Calu3 (cell line): ENCODE data around the gene STBD1. TPM values are rescaled to one million over a fixed set of nuclear protein-coding genes. Genes with fewer than 3 reads are reported as not detected.

Experiments
- BruUV-seq: library from RNA; stranded (reverse); fragments of 400-500 nt; replicated peaks from 2 replicates; lab custom pipeline; 2021; lab: Mats Ljungman, UMichigan
- CTCF ChIA-PET: fragments of 300-600 bp; sonication (Branson Sonifier 250); formaldehyde crosslinking; loops from one replicate; lab custom pipeline; 2022; ENCODE audit warnings: antibody characterized with exemption; lab: Charles Lee
- DNase-seq: peaks from one replicate; pipeline ENCODE4 v3.0.0; 2022
- H3K27ac Mint-ChIP-seq: one replicate; pipeline ENCODE4 v1.8.0; 2022; ENCODE audit warnings: mixed read lengths; ENCODE audit not compliant: unreplicated experiment
- H3K27me3 Mint-ChIP-seq: one replicate; pipeline ENCODE4 v1.8.0; 2022; ENCODE audit warnings: mixed read lengths; ENCODE audit not compliant: unreplicated experiment
- H3K36me3 Mint-ChIP-seq: one replicate; pipeline ENCODE4 v1.8.0; 2022; ENCODE audit warnings: mild to moderate bottlenecking, moderate library complexity, mixed read lengths; ENCODE audit not compliant: insufficient read depth, unreplicated experiment
- H3K4me1 Mint-ChIP-seq: one replicate; pipeline ENCODE4 v1.8.0; 2022; ENCODE audit warnings: mild to moderate bottlenecking, low read depth, mixed read lengths; ENCODE audit not compliant: unreplicated experiment
- H3K4me3 Mint-ChIP-seq: one replicate; pipeline ENCODE4 v1.8.0; 2022; ENCODE audit warnings: mild to moderate bottlenecking, low read depth, moderate library complexity, mixed read lengths; ENCODE audit not compliant: unreplicated experiment
- H3K9me3 Mint-ChIP-seq: one replicate; pipeline ENCODE4 v1.8.0; 2022; ENCODE audit warnings: low read depth, mixed read lengths; ENCODE audit not compliant: unreplicated experiment
- CTCF ChIP-seq: fragments of 200-600 bp; IDR thresholded peaks from one replicate; pipeline ENCODE4 v1.8.0; 2022; ENCODE audit warnings: antibody characterized with exemption; ENCODE audit not compliant: unreplicated experiment
- intact Hi-C: fragments of 100-400 bp; cut with micrococcal nuclease; formaldehyde crosslinking; loops from one replicate; pipeline ENCODE4 v1.10.0; 2022; ENCODE audit not compliant: unreplicated experiment
- total RNA-seq: library from RNA; stranded (reverse); gene quantifications from 2 replicates; pipeline ENCODE4 v1.2.3, GENCODE V29; 2022

The STBD1 gene
- total RNA-seq, 1 experiment from 2014 or later: 3.2 TPM

GRCh38 chr4:76272999-76273398, 33.5 kb upstream of the STBD1 start:
- DNase-seq: no peak
- Mint-ChIP-seq H3K36me3 (no peaks in the 10 kb centered on the region), H3K9me3 (no peaks in the 10 kb centered on the region), H3K4me1 (peaks cover 12% of the 10 kb centered on the region), H3K4me3 (no peak overlapping the region), H3K27ac (no peak overlapping the region), H3K27me3 (no peaks in the 10 kb centered on the region)
- no peak for TF ChIP-seq CTCF
- CTCF ChIA-PET: no interaction called here
- intact Hi-C loops: no loop called here
- no TSS peak for BruUV-seq

GRCh38 chr4:76275486-76276124, 30.9 kb upstream of the STBD1 start:
- CTCF ChIA-PET: interaction anchor here (0.6 kb wide), 1 partner anchor 38 kb away, joined by 3 read pairs; no protein-coding TSS in a partner anchor

GRCh38 chr4:76276813-76277212, 29.7 kb upstream of the STBD1 start:
- Mint-ChIP-seq H3K9me3 (no peaks in the 10 kb centered on the region), H3K36me3 (no peaks in the 10 kb centered on the region), H3K4me1 (peaks cover 12% of the 10 kb centered on the region), H3K27ac (no peak overlapping the region), H3K4me3 (no peak overlapping the region), H3K27me3 (no peaks in the 10 kb centered on the region)
- CTCF ChIA-PET: no interaction called here
- BruUV-seq: no TSS peak
- no peak for DNase-seq
- intact Hi-C loops: no loop called here
- TF ChIP-seq CTCF: no peak

More at GRCh38 chr4:76275486-76276124, 30.9 kb upstream of the STBD1 start:
- Mint-ChIP-seq H3K4me3 (no peak overlapping the region), H3K27me3 (no peaks in the 10 kb centered on the region), H3K4me1 (peaks cover 12% of the 10 kb centered on the region), H3K9me3 (no peaks in the 10 kb centered on the region), H3K27ac (no peak overlapping the region), H3K36me3 (no peaks in the 10 kb centered on the region)
- no peak for DNase-seq
- intact Hi-C loops: no loop called here
- no peak for TF ChIP-seq CTCF
- BruUV-seq: no TSS peak

GRCh38 chr4:76277667-76278066, 28.9 kb upstream of the STBD1 start:
- H3K4me3 Mint-ChIP-seq: no peak overlapping the region
- H3K4me1 Mint-ChIP-seq: peaks cover 12% of the 10 kb centered on the region
- DNase-seq: no peak
- CTCF ChIA-PET: no interaction called here
- no TSS peak for BruUV-seq
- no peaks in the 10 kb centered on the region for H3K36me3 Mint-ChIP-seq
- no peaks in the 10 kb centered on the region for H3K27me3 Mint-ChIP-seq
- no peak overlapping the region for H3K27ac Mint-ChIP-seq
- intact Hi-C loops: no loop called here
- H3K9me3 Mint-ChIP-seq: no peaks in the 10 kb centered on the region
- no peak for TF ChIP-seq CTCF
